Upper lobe of left lung (tissue), 6 donors: Measurements from ENCODE around the gene NT5DC1. TPM values are rescaled to one million over a fixed set of nuclear protein-coding genes. Genes with fewer than 3 reads are reported as not detected.

Source experiments
- ATAC-seq, 2 donors: fragments of 200-7000 bp; cut with Tn5 transposase; one replicate each; pipeline ENCODE4 v1.9.1; 2022; ENCODE audit warnings: mild to moderate bottlenecking in 2 of 2, moderate library complexity in 2 of 2; ENCODE audit not compliant: low FRiP score in 2 of 2
- DNase-seq, 2 donors: peaks; one replicate each; pipeline ENCODE4 v3.0.0-alpha.2; 2019 to 2020
- H3K27ac ChIP-seq, 4 donors: fragments of 200-600 bp; sonication (generic); one replicate each; pipeline ENCODE4 v1.5.1; 2016 to 2019
- H3K27me3 ChIP-seq, 4 donors: fragments of 200-600 bp; sonication (generic); one replicate each; pipeline ENCODE4 v1.5.1; 2017 to 2019
- H3K36me3 ChIP-seq, 4 donors: fragments of 200-600 bp; sonication (generic); one replicate each; pipeline ENCODE4 v1.5.1; 2016 to 2019
- H3K4me1 ChIP-seq, 4 donors: fragments of 200-600 bp; sonication (generic); one replicate each; pipeline ENCODE4 v1.5.1; 2018 to 2019
- H3K4me3 ChIP-seq, 4 donors: fragments of 200-600 bp; sonication (generic); one replicate each; pipeline ENCODE4 v1.5.1; 2017 to 2019; ENCODE audit warnings: mild to moderate bottlenecking in 2 of 4, moderate library complexity in 1 of 4
- H3K9me3 ChIP-seq, 4 donors: fragments of 200-600 bp; sonication (generic); one replicate each; pipeline ENCODE4 v1.5.1; 2018 to 2019
- EP300 ChIP-seq, 4 donors: sonication (generic); formaldehyde crosslinking; IDR thresholded peaks; one replicate each; pipeline ENCODE4 v1.5.1; 2017; ENCODE audit warnings: antibody characterized with exemption in 4 of 4, control low read depth in 2 of 4
- POLR2A ChIP-seq, 4 donors: fragments of 450-650 bp; IDR thresholded peaks; one replicate each; pipeline ENCODE4 v1.5.1; 2016 to 2017; ENCODE audit warnings: antibody characterized with exemption in 4 of 4, mild to moderate bottlenecking in 2 of 4
- POLR2AphosphoS5 ChIP-seq, 2 donors: sonication (generic); formaldehyde crosslinking; IDR thresholded peaks; one replicate each; pipeline ENCODE4 v1.5.1; 2017; ENCODE audit warnings: antibody characterized with exemption in 2 of 2
- WGBS, 2 donors: methylation state at CpG; one replicate each; pipeline ENCODE4 v1.1.5; 2017 to 2018; 5-methylcytosine and 5-hydroxymethylcytosine counted together
- total RNA-seq, 6 donors: library from RNA; depleted of rRNA in 4 of 6; stranded (reverse); fragments of >200 nt in 4 of 6; gene quantifications; one replicate each; pipeline versions ENCODE4 v1.1.0 to v1.2.1, GENCODE V29; 2016 to 2021
- TF ChIP-seq, protein P1 (sequence below), 6 experiments: fragments of 450-650 bp in 4 of 6; fragments of 200-600 bp in 2 of 6; sonication (generic) in 2 of 6; IDR thresholded peaks; one replicate each; pipeline ENCODE4 v1.5.1; 2016 to 2019; ENCODE audit warnings: antibody characterized with exemption in 6 of 6
- donor health status: DM: no; HTN: no; CAD: no; lungs with moderate emphysema.
- donor health status: DM: no; HTN: yes; CAD: no; lungs with severe emphysema.

Gene NT5DC1
- total RNA-seq, 6 donors from 2014 or later, result 5.4 to 55.6 (median 28.8) TPM

GRCh38 chr6:116096979-116097816 is 3.5 kb upstream of the NT5DC1 start:
- 23 to 27% methylated on average over 2 of the region's 2 CpGs for WGBS, 2 donors

GRCh38 chr6:116099036-116099435 is 1.6 kb upstream of the NT5DC1 start:
- WGBS, 2 donors, result 50 to 58% methylated on average over 1 of the region's 1 CpG
- DNase-seq (no peak), ATAC-seq (no peak)
- Histone ChIP-seq H3K9me3 (peaks cover 0 to 10% (median 0%) of the 10 kb centered on the region in 4 donors), H3K27ac (no peak overlapping the region), H3K4me1 (peaks cover 23 to 37% (median 30%) of the 10 kb centered on the region in 4 donors), H3K36me3 (no peaks in the 10 kb centered on the region), H3K4me3 (no peak overlapping the region), H3K27me3 (no peaks in the 10 kb centered on the region)
- TF ChIP-seq POLR2A (IDR thresholded peaks at IDR 0.05), result no peak

More at GRCh38 chr6:116096979-116097816, 3.5 kb upstream of the NT5DC1 start:
- Histone ChIP-seq H3K4me3 (no peak overlapping the region), H3K27me3 (no peaks in the 10 kb centered on the region), H3K4me1 (peaks cover 9 to 23% (median 15%) of the 10 kb centered on the region in 4 donors), H3K9me3 (peaks cover 0 to 10% (median 0%) of the 10 kb centered on the region in 4 donors), H3K36me3 (no peaks in the 10 kb centered on the region), H3K27ac (no peak overlapping the region)
- DNase-seq (no peak), ATAC-seq (no peak)
- TF ChIP-seq POLR2A (IDR thresholded peaks at IDR 0.05), result no peak
- TF ChIP-seq EP300 (IDR thresholded peaks at IDR 0.05), result no peak
- TF ChIP-seq, protein P1, sequence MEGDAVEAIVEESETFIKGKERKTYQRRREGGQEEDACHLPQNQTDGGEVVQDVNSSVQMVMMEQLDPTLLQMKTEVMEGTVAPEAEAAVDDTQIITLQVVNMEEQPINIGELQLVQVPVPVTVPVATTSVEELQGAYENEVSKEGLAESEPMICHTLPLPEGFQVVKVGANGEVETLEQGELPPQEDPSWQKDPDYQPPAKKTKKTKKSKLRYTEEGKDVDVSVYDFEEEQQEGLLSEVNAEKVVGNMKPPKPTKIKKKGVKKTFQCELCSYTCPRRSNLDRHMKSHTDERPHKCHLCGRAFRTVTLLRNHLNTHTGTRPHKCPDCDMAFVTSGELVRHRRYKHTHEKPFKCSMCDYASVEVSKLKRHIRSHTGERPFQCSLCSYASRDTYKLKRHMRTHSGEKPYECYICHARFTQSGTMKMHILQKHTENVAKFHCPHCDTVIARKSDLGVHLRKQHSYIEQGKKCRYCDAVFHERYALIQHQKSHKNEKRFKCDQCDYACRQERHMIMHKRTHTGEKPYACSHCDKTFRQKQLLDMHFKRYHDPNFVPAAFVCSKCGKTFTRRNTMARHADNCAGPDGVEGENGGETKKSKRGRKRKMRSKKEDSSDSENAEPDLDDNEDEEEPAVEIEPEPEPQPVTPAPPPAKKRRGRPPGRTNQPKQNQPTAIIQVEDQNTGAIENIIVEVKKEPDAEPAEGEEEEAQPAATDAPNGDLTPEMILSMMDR (IDR thresholded peaks at IDR 0.05), result peak in 5 of 6 experiments; percentile 22 to 43 (median 32)

GRCh38 chr6:116101302-116101718 is 657 bp downstream of the NT5DC1 start:
- TF ChIP-seq POLR2A (IDR thresholded peaks at IDR 0.05), result no peak
- TF ChIP-seq, protein P1 (IDR thresholded peaks at IDR 0.05), result no peak
- no peak for TF ChIP-seq POLR2AphosphoS5 (IDR thresholded peaks at IDR 0.05)
- TF ChIP-seq EP300 (IDR thresholded peaks at IDR 0.05), result no peak
- Histone ChIP-seq H3K27me3 (no peaks in the 10 kb centered on the region), H3K36me3 (no peaks in the 10 kb centered on the region), H3K27ac (peak overlapping the region; percentile 95 to 98 (median 96)), H3K4me1 (peaks cover 23 to 58% (median 47%) of the 10 kb centered on the region in 4 donors), H3K9me3 (peaks cover 0 to 3% (median 0%) of the 10 kb centered on the region in 4 donors), H3K4me3 (peak overlapping the region; percentile 78 to 85 (median 80))
- DNase-seq (peak in 1 of 2 donors; percentile 86), ATAC-seq (no peak)
- 2 to 6% methylated on average over 12 of the region's 12 CpGs for WGBS, 2 donors

DNA sequence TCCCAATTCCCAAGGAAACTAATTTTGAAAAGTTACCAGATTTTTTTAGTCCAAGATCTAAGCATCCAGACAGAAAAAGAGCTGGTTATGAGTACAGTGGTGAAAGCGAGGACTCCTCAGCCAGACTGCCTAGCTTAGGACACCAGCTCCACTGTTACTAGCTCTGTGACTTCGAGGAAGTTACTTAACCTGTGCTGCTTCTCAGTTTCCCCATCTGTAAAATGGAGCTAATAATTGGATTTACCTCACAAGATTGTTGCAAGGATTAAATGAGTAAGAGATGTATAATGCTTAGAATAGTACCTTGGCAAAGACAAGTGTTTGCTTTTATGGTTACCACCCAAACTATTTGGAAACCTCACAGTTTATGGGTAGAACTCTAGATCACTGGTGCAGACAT is 1.1 kb downstream of the NT5DC1 start:
- Histone ChIP-seq H3K4me1 (peaks cover 23 to 58% (median 49%) of the 10 kb centered on the region in 4 donors), H3K27me3 (no peaks in the 10 kb centered on the region), H3K36me3 (peaks cover 0 to under 1% (median 0%) of the 10 kb centered on the region in 4 donors), H3K27ac (peak overlapping the region; percentile 95 to 98 (median 96)), H3K4me3 (peak overlapping the region; percentile 78 to 85 (median 80)), H3K9me3 (no peaks in the 10 kb centered on the region)
- TF ChIP-seq POLR2AphosphoS5 (IDR thresholded peaks at IDR 0.05), result no peak
- TF ChIP-seq, protein P1 (IDR thresholded peaks at IDR 0.05), result no peak
- no peak for TF ChIP-seq EP300 (IDR thresholded peaks at IDR 0.05)
- 53 to 68% methylated on average over 2 of the region's 2 CpGs for WGBS, 2 donors
- DNase-seq, result no peak
- no peak for ATAC-seq

GRCh38 chr6:116102873-116103272 is 2.2 kb downstream of the NT5DC1 start:
- no peak overlapping the region for H3K27ac ChIP-seq
- ATAC-seq (no peak), DNase-seq (no peak)
- TF ChIP-seq POLR2A (IDR thresholded peaks at IDR 0.05), result no peak
- TF ChIP-seq, protein P1 (IDR thresholded peaks at IDR 0.05), result no peak
- no peak for TF ChIP-seq EP300 (IDR thresholded peaks at IDR 0.05)
- TF ChIP-seq POLR2AphosphoS5 (IDR thresholded peaks at IDR 0.05), result no peak
- no peaks in the 10 kb centered on the region for H3K27me3 ChIP-seq
- H3K9me3 ChIP-seq, result no peaks in the 10 kb centered on the region
- WGBS, 2 donors, result 68% methylated on average over 4 of the region's 4 CpGs
- H3K4me1 ChIP-seq, result peaks cover 23 to 61% (median 49%) of the 10 kb centered on the region in 4 donors
- H3K4me3 ChIP-seq, result no peak overlapping the region
- peaks cover 0 to 6% (median 0%) of the 10 kb centered on the region in 4 donors for H3K36me3 ChIP-seq
